ENCODE results near the gene DCAF8. TPM values are rescaled to one million over a fixed set of nuclear protein-coding genes. Genes with fewer than 3 reads are reported as not detected.
A peak's percentile ranks its signal among the peaks of the same experiment; 100 is the strongest.

DCAF8 gene
- total and polyA plus RNA-seq, 2 experiments from 2014 or later = 151 to 210 TPM

DNA sequence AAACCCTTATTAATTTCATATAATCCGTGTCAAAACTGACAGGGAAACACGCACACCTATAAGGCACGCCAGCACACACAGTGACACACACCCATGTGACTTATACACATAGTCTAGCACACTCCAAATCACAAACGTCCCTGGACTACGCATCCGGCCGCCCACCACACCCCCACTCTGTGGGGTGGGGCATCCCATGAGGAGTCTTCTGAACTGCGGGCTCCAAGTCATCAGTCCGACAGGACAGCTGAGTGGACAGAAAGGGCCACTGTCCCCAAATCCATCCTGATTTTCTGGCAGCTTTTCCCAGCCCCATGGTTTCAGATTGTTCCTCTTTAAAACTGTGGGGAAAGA lies 56.3 kb downstream of the DCAF8 start:
- Histone ChIP-seq H3K27me3 (no peaks in the 10 kb centered on the region), H3K4me3 (peak overlapping the region; percentile 100), H3K36me3 (no peaks in the 10 kb centered on the region), H3K27ac (no peak overlapping the region), H3K4me1 (ENCODE audit: low read depth) (peaks cover 51% of the 10 kb centered on the region), H3K9me3 (ENCODE audit: low read depth) (no peaks in the 10 kb centered on the region)
- peak in 1 of 2 donors; percentile 45 for DNase-seq (ENCODE audit: low read depth in 1 of 2, low spot score in 1 of 2)
- TF ChIP-seq CTCF (IDR thresholded peaks at IDR 0.05; ENCODE audit: low read depth, low read length) = no peak

GRCh38 chr1:160205242-160206035 lies 56.9 kb downstream of the DCAF8 start, which contains the start of gene PEA15:
Gene PEA15 (plus strand): TSS chr1:160205384. CDS start chr1:160211545, 6,161 bp downstream.
- Histone ChIP-seq H3K27me3 (no peaks in the 10 kb centered on the region), H3K27ac (peak within 1 kb of the TSS; percentile 83), H3K36me3 (no peaks in the 10 kb centered on the region), H3K9me3 (ENCODE audit: low read depth) (no peaks in the 10 kb centered on the region), H3K4me3 (peak within 1 kb of the TSS; percentile 100), H3K4me1 (ENCODE audit: low read depth) (peaks cover 47% of the 10 kb centered on the region)
- DNase-seq (ENCODE audit: low read depth in 1 of 2, low spot score in 1 of 2) = peak; percentile 80 to 81
- TF ChIP-seq CTCF (IDR thresholded peaks at IDR 0.05; ENCODE audit: low read depth, low read length) = no peak

DNA sequence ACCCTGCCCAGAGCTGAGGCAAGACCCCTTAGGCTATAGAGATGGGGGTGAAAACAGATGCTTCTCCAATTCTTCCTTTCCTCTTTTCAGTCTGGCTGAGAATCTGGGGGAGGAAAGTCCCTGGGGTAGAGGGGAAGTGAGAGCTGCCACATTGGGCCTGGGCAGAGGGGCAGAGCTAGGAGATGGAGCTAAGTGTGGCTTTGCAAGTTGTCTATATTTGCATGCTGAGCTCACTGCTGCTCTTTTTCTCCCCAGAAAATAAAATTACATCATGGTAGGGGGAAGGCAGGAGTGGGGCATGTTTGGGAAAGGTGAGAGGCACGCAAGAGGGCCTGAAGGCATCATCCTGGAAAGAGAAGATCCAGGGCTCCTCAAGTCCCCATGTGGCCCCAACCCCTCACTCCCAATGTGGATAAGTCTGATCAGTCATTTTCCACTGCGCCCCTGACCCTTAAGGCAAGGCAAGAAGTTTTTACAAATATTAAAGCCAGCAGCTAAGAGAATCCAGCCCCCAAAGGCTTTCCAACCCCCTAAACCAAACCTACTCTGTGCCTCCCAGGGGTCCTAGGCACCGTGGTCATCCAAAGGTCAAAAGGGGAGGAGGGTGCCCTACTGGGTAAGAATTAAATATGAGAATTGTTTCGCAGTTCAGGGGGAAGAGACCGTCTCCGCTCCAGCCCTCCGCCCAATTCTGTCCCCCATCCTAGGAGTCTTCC lies 57.7 kb downstream of the DCAF8 start:
- Histone ChIP-seq H3K4me3 (peak overlapping the region; percentile 100), H3K27ac (peak overlapping the region; percentile 27), H3K27me3 (no peaks in the 10 kb centered on the region), H3K9me3 (ENCODE audit: low read depth) (no peaks in the 10 kb centered on the region), H3K36me3 (no peaks in the 10 kb centered on the region), H3K4me1 (ENCODE audit: low read depth) (peaks cover 39% of the 10 kb centered on the region)
- DNase-seq (ENCODE audit: low read depth in 1 of 2, low spot score in 1 of 2) = no peak
- TF ChIP-seq CTCF (IDR thresholded peaks at IDR 0.05; ENCODE audit: low read depth, low read length) = no peak

DNA sequence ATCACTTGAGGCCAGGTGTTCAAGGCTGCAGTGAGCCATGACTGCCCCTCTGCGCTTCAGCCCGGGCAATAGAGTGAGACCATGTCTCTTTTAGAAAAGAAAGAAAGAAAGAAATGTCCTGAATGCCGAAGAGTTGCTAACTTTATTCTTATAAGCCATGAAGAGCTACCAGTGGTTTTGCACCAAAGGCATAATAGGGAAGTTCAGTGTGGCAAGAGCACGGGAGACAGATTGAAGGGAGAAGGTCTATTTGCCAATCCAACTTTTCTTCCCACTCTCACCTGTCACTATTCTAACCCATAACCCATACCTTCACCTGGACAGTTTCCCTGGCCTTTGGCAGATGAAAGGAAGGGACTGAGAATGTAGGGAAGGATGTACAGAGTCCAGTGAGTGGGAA lies 61.6 kb downstream of the DCAF8 start:
- Histone ChIP-seq H3K9me3 (ENCODE audit: low read depth) (no peaks in the 10 kb centered on the region), H3K4me3 (no peak overlapping the region), H3K36me3 (no peaks in the 10 kb centered on the region), H3K4me1 (ENCODE audit: low read depth) (peaks cover 6% of the 10 kb centered on the region), H3K27ac (no peak overlapping the region), H3K27me3 (no peaks in the 10 kb centered on the region)
- no peak for TF ChIP-seq CTCF (IDR thresholded peaks at IDR 0.05; ENCODE audit: low read depth, low read length)
- no peak for DNase-seq (ENCODE audit: low read depth in 1 of 2, low spot score in 1 of 2)

GRCh38 chr1:160197231-160197630 lies 65.1 kb downstream of the DCAF8 start:
- H3K4me1 ChIP-seq (ENCODE audit: low read depth) = peaks cover 13% of the 10 kb centered on the region
- no peaks in the 10 kb centered on the region for H3K36me3 ChIP-seq
- no peak overlapping the region for H3K4me3 ChIP-seq
- H3K27me3 ChIP-seq = no peaks in the 10 kb centered on the region
- no peak overlapping the region for H3K27ac ChIP-seq
- TF ChIP-seq CTCF (IDR thresholded peaks at IDR 0.05; ENCODE audit: low read depth, low read length) = no peak
- no peaks in the 10 kb centered on the region for H3K9me3 ChIP-seq (ENCODE audit: low read depth)
- DNase-seq (ENCODE audit: low read depth in 1 of 2, low spot score in 1 of 2) = no peak

All from cardiac muscle cell (in vitro differentiated cells and primary cell).